DND-41 (cell line): ENCODE measurements around the gene HOXA3.

Source experiments
- EZH2 ChIP-seq: IDR thresholded peaks from 3 replicates; pipeline ENCODE4 v1.6.1; 2012; ENCODE audit warnings: borderline replicate concordance, low read depth, mild to moderate bottlenecking, moderate library complexity, low read length, inconsistent platforms; ENCODE audit not compliant: severe bottlenecking
- TF ChIP-seq, protein P1 (sequence below): IDR thresholded peaks from 2 replicates; pipeline ENCODE4 v1.5.1; 2012; ENCODE audit warnings: borderline replicate concordance, low read length, moderate library complexity, mild to moderate bottlenecking; ENCODE audit not compliant: poor library complexity, severe bottlenecking; ENCODE audit errors: extremely low read depth

- TF ChIP-seq, protein P1, sequence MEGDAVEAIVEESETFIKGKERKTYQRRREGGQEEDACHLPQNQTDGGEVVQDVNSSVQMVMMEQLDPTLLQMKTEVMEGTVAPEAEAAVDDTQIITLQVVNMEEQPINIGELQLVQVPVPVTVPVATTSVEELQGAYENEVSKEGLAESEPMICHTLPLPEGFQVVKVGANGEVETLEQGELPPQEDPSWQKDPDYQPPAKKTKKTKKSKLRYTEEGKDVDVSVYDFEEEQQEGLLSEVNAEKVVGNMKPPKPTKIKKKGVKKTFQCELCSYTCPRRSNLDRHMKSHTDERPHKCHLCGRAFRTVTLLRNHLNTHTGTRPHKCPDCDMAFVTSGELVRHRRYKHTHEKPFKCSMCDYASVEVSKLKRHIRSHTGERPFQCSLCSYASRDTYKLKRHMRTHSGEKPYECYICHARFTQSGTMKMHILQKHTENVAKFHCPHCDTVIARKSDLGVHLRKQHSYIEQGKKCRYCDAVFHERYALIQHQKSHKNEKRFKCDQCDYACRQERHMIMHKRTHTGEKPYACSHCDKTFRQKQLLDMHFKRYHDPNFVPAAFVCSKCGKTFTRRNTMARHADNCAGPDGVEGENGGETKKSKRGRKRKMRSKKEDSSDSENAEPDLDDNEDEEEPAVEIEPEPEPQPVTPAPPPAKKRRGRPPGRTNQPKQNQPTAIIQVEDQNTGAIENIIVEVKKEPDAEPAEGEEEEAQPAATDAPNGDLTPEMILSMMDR: no peak
- no peak for TF ChIP-seq EZH2
Measured at GRCh38 chr7:27066148-27066547, 86.2 kb downstream of the HOXA3 start.
